Activated CD8-positive, alpha-beta memory T cell treated with anti-CD3 and anti-CD28 coated beads for 4 hours (primary cell): ENCODE data around the gene DNAJC19.

Experiments
- DNase-seq, 2 donors: peaks; one replicate each; pipeline ENCODE4 v3.0.0-alpha.2; 2020; ENCODE audit warnings: low read depth in 2 of 2

The DNAJC19 gene

GRCh38 chr3:180961552-180961951, 28.0 kb downstream of the DNAJC19 start:
- DNase-seq: no peak

GRCh38 chr3:180961087-180961486, 28.4 kb downstream of the DNAJC19 start:
- DNase-seq: no peak

GRCh38 chr3:180959691-180960090, 29.8 kb downstream of the DNAJC19 start:
- no peak for DNase-seq

GRCh38 chr3:180947761-180948390, 41.7 kb downstream of the DNAJC19 start:
- no peak for DNase-seq

GRCh38 chr3:180940826-180941225, 48.7 kb downstream of the DNAJC19 start:
- DNase-seq: no peak

- no peak for DNase-seq
These were observed 54.9 kb downstream of the DNAJC19 start for GRCh38 chr3:180934638-180935037.
